HL-60 (cell line): ENCODE data around the gene FCRLA.

Experiments used
- DNase-seq, 2 experiments: peaks; one replicate each; pipeline ENCODE4 v3.0.0-alpha.2; 2010 to 2020; ENCODE audit warnings: low read depth in 1 of 2, low spot score in 1 of 2
- H3K27ac ChIP-seq: fragments of 250-450 bp; sonication (Bioruptor Pico); replicated peaks from 2 replicates; pipeline ENCODE4 v1.5.1; 2020; ENCODE audit warnings: mild to moderate bottlenecking, moderate library complexity
- H3K27me3 ChIP-seq: fragments of 250-450 bp; sonication (Bioruptor Pico); 2 replicates; pipeline ENCODE4 v1.5.1; 2021; ENCODE audit warnings: mild to moderate bottlenecking, moderate library complexity; ENCODE audit not compliant: insufficient read depth, poor library complexity, severe bottlenecking
- H3K4me3 ChIP-seq: replicated peaks from 2 replicates; pipeline ENCODE4 v1.5.1; 2011; ENCODE audit warnings: mild to moderate bottlenecking, control low read depth, low read length; ENCODE audit not compliant: insufficient read depth
- CTCF ChIP-seq: IDR thresholded peaks from one replicate; pipeline ENCODE4 v1.5.1; 2011; ENCODE audit warnings: low read length, control low read depth, inconsistent platforms; ENCODE audit not compliant: insufficient read depth
- GABPA ChIP-seq: IDR thresholded peaks from 2 replicates; pipeline ENCODE4 v1.6.1; 2012; ENCODE audit warnings: low read depth
- POLR2AphosphoS5 ChIP-seq: IDR thresholded peaks from 2 replicates; pipeline ENCODE4 v1.6.1; 2012; ENCODE audit warnings: low read depth
- REST ChIP-seq: IDR thresholded peaks from 2 replicates; pipeline ENCODE4 v1.6.1; 2012; ENCODE audit warnings: low read depth; ENCODE audit not compliant: insufficient replicate concordance
- SPI1 ChIP-seq: IDR thresholded peaks from 2 replicates; pipeline ENCODE4 v1.6.1; 2012; ENCODE audit warnings: low read depth, mild to moderate bottlenecking, borderline replicate concordance

The FCRLA gene

GRCh38 chr1:161676441-161676840 is 30.6 kb upstream of the FCRLA start:
- DNase-seq: no peak
- Histone ChIP-seq H3K27me3 (no peaks in the 10 kb centered on the region), H3K4me3 (no peak overlapping the region), H3K27ac (no peak overlapping the region)
- TF ChIP-seq GABPA (no peak), REST (no peak), POLR2AphosphoS5 (no peak), SPI1 (no peak), CTCF (no peak)

DNA sequence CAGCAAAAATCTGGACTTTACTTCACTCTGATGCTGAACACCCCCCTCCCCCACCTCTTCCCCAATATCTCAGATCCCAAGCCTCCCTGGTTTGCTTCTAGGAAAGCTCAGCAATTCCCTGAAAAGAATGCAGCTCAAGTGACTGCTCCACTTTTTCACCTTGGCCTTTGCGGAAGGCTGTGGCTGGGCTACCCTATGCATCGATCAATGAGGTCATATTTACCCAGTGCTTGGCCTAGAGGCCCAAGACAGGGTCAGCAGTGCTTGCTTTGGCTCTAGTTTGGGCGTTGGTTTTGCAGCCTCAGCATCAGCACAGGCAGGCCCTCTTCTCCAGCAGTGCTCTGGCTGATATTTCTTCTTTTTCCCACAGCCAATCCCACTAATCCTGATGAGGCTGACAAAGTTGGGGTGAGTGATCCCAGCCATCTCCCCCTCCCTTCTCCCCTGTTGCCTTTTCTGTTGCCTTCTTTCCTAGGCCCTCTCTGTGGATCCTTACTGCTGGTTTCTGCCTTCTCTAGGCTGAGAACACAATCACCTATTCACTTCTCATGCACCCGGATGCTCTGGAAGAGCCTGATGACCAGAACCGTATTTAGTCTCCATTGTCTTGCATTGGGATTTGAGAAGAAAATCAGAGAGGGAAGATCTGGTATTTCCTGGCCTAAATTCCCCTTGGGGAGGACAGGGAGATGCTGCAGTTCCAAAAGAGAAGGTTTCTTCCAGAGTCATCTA is 29.9 kb upstream of the FCRLA start:
- TF ChIP-seq SPI1 (no peak), REST (no peak), POLR2AphosphoS5 (no peak), GABPA (no peak), CTCF (no peak)
- Histone ChIP-seq H3K27ac (no peak overlapping the region), H3K4me3 (no peak overlapping the region), H3K27me3 (no peaks in the 10 kb centered on the region)
- DNase-seq: no peak

- Histone ChIP-seq H3K27me3 (no peaks in the 10 kb centered on the region), H3K4me3 (no peak overlapping the region), H3K27ac (no peak overlapping the region)
- DNase-seq: no peak
- TF ChIP-seq SPI1: no peak
- no peak for TF ChIP-seq GABPA
- no peak for TF ChIP-seq REST
- TF ChIP-seq CTCF: no peak
- TF ChIP-seq POLR2AphosphoS5: no peak
Observed at GRCh38 chr1:161678500-161678899, 28.5 kb upstream of the FCRLA start.
